HAP-1 (cell line): Measurements from ENCODE around the gene PCDH9.

Experiments
- DNase-seq, 2 experiments: peaks; one replicate each; pipeline ENCODE4 v3.0.0-alpha.2; 2016 to 2020; ENCODE audit warnings: low spot score in 2 of 2
- H3K27me3 ChIP-seq: fragments of 250-450 bp; sonication (Bioruptor Pico); 2 replicates; pipeline ENCODE4 v1.5.1; 2020; ENCODE audit warnings: low read depth, mild to moderate bottlenecking, moderate library complexity
- H3K36me3 ChIP-seq: fragments of 250-450 bp; sonication (Bioruptor Pico); replicated peaks from 2 replicates; pipeline ENCODE4 v1.5.1; 2020; ENCODE audit warnings: mild to moderate bottlenecking
- H3K4me1 ChIP-seq: fragments of 250-450 bp; sonication (Bioruptor Pico); 2 replicates; pipeline ENCODE4 v1.5.1; 2020; ENCODE audit warnings: mild to moderate bottlenecking
- H3K4me3 ChIP-seq: fragments of 250-450 bp; sonication (Bioruptor Pico); 2 replicates; pipeline ENCODE4 v1.5.1; 2020; ENCODE audit warnings: mild to moderate bottlenecking, moderate library complexity
- H3K9me3 ChIP-seq: fragments of 250-450 bp; sonication (Bioruptor Pico); 2 replicates; pipeline ENCODE4 v1.5.1; 2020; ENCODE audit warnings: mild to moderate bottlenecking, moderate library complexity
- in situ Hi-C: fragments of 300-500 bp; cut with MboI; formaldehyde crosslinking; loops from 3 replicates; pipeline ENCODE4 v1.14.3; 2020; ENCODE audit warnings: low sequenced_read_pairs, inconsistent platforms, mixed read lengths

PCDH9 gene

GRCh38 chr13:66663711-66664110 lies 566.4 kb downstream of the PCDH9 start:
- H3K9me3 ChIP-seq: no peaks in the 10 kb centered on the region
- H3K36me3 ChIP-seq: no peaks in the 10 kb centered on the region
- in situ Hi-C loops: no loop called here
- DNase-seq: no peak
- H3K27me3 ChIP-seq: no peaks in the 10 kb centered on the region
- no peaks in the 10 kb centered on the region for H3K4me1 ChIP-seq
- no peak overlapping the region for H3K4me3 ChIP-seq

- no peak overlapping the region for H3K4me3 ChIP-seq
- H3K9me3 ChIP-seq: no peaks in the 10 kb centered on the region
- in situ Hi-C loops: no loop called here
- H3K36me3 ChIP-seq: no peaks in the 10 kb centered on the region
- DNase-seq: no peak
- H3K4me1 ChIP-seq: no peaks in the 10 kb centered on the region
- no peaks in the 10 kb centered on the region for H3K27me3 ChIP-seq
Measured at GRCh38 chr13:66663206-66663605, 566.9 kb downstream of the PCDH9 start.

- Histone ChIP-seq H3K4me3 (no peak overlapping the region), H3K9me3 (no peaks in the 10 kb centered on the region), H3K36me3 (no peaks in the 10 kb centered on the region), H3K27me3 (no peaks in the 10 kb centered on the region), H3K4me1 (peaks cover 3% of the 10 kb centered on the region; the same call in 1 of the 2 replicates)
- in situ Hi-C loops: no loop called here
- DNase-seq: no peak
Measured at GRCh38 chr13:66661336-66661735, 568.8 kb downstream of the PCDH9 start.

- no peaks in the 10 kb centered on the region for H3K9me3 ChIP-seq
- peaks cover 3% of the 10 kb centered on the region; the same call in 1 of the 2 replicates for H3K4me1 ChIP-seq
- no peaks in the 10 kb centered on the region for H3K27me3 ChIP-seq
- no peak for DNase-seq
- in situ Hi-C loops: no loop called here
- no peaks in the 10 kb centered on the region for H3K36me3 ChIP-seq
- H3K4me3 ChIP-seq: no peak overlapping the region
Measured at GRCh38 chr13:66660468-66660813, 569.7 kb downstream of the PCDH9 start.

GRCh38 chr13:66659701-66660467 lies 570.3 kb downstream of the PCDH9 start:
- no peak for DNase-seq

GRCh38 chr13:66659286-66659685 lies 570.9 kb downstream of the PCDH9 start:
- in situ Hi-C loops: no loop called here
- DNase-seq: no peak

More at GRCh38 chr13:66659701-66660467, 570.3 kb downstream of the PCDH9 start:
- Histone ChIP-seq H3K36me3 (no peaks in the 10 kb centered on the region), H3K9me3 (no peaks in the 10 kb centered on the region), H3K4me1 (peaks cover 3% of the 10 kb centered on the region; the same call in 1 of the 2 replicates), H3K27me3 (no peaks in the 10 kb centered on the region), H3K4me3 (no peak overlapping the region)
- in situ Hi-C loops: no loop called here

GRCh38 chr13:66657165-66657881 lies 572.8 kb downstream of the PCDH9 start:
- Histone ChIP-seq H3K4me3 (no peak overlapping the region), H3K9me3 (no peaks in the 10 kb centered on the region), H3K36me3 (no peaks in the 10 kb centered on the region), H3K27me3 (no peaks in the 10 kb centered on the region), H3K4me1 (peaks cover 3% of the 10 kb centered on the region; the same call in 1 of the 2 replicates)
- in situ Hi-C loops: no loop called here
- DNase-seq: peak in 1 of 2 experiments; percentile 32

More at GRCh38 chr13:66659286-66659685, 570.9 kb downstream of the PCDH9 start:
- Histone ChIP-seq H3K4me3 (no peak overlapping the region), H3K36me3 (no peaks in the 10 kb centered on the region), H3K27me3 (no peaks in the 10 kb centered on the region), H3K9me3 (no peaks in the 10 kb centered on the region), H3K4me1 (peaks cover 3% of the 10 kb centered on the region; the same call in 1 of the 2 replicates)

- Histone ChIP-seq H3K27me3 (no peaks in the 10 kb centered on the region), H3K4me3 (no peak overlapping the region), H3K4me1 (peaks cover 3% of the 10 kb centered on the region; the same call in 1 of the 2 replicates), H3K9me3 (no peaks in the 10 kb centered on the region), H3K36me3 (no peaks in the 10 kb centered on the region)
- DNase-seq: no peak
- in situ Hi-C loops: no loop called here
Measured at GRCh38 chr13:66655847-66656454, 574.2 kb downstream of the PCDH9 start.

GRCh38 chr13:66644855-66645460 lies 585.2 kb downstream of the PCDH9 start:
- Histone ChIP-seq H3K9me3 (no peaks in the 10 kb centered on the region), H3K4me3 (no peak overlapping the region), H3K4me1 (no peaks in the 10 kb centered on the region), H3K27me3 (no peaks in the 10 kb centered on the region), H3K36me3 (no peaks in the 10 kb centered on the region)
- in situ Hi-C loops: no loop called here
- no peak for DNase-seq

- H3K9me3 ChIP-seq: no peaks in the 10 kb centered on the region
- DNase-seq: no peak
- no peaks in the 10 kb centered on the region for H3K27me3 ChIP-seq
- H3K4me1 ChIP-seq: no peaks in the 10 kb centered on the region; the same call in none of the 2 replicates
- no peaks in the 10 kb centered on the region for H3K36me3 ChIP-seq
- in situ Hi-C loops: no loop called here
- no peak overlapping the region for H3K4me3 ChIP-seq
Measured at GRCh38 chr13:66640231-66640630, 589.9 kb downstream of the PCDH9 start.

GRCh38 chr13:66639044-66639443 lies 591.1 kb downstream of the PCDH9 start:
- Histone ChIP-seq H3K4me3 (no peak overlapping the region), H3K36me3 (no peaks in the 10 kb centered on the region), H3K27me3 (no peaks in the 10 kb centered on the region), H3K4me1 (no peaks in the 10 kb centered on the region; the same call in none of the 2 replicates), H3K9me3 (no peaks in the 10 kb centered on the region)
- no peak for DNase-seq
- in situ Hi-C loops: no loop called here

GRCh38 chr13:66635526-66635925 lies 594.6 kb downstream of the PCDH9 start:
- no peaks in the 10 kb centered on the region for H3K9me3 ChIP-seq
- peak in 1 of 2 experiments; percentile 31 for DNase-seq
- H3K4me3 ChIP-seq: no peak overlapping the region
- no peaks in the 10 kb centered on the region for H3K27me3 ChIP-seq
- in situ Hi-C loops: no loop called here
- no peaks in the 10 kb centered on the region for H3K36me3 ChIP-seq
- no peaks in the 10 kb centered on the region; the same call in none of the 2 replicates for H3K4me1 ChIP-seq

- in situ Hi-C loops: no loop called here
- Histone ChIP-seq H3K27me3 (no peaks in the 10 kb centered on the region), H3K36me3 (no peaks in the 10 kb centered on the region), H3K4me3 (no peak overlapping the region), H3K9me3 (no peaks in the 10 kb centered on the region), H3K4me1 (no peaks in the 10 kb centered on the region; the same call in none of the 2 replicates)
- DNase-seq: no peak
Measured at GRCh38 chr13:66634384-66634783, 595.8 kb downstream of the PCDH9 start.
